GM12872 (cell line): ENCODE measurements around the gene PBX3.

Experiments
- CTCF ChIP-seq: IDR thresholded peaks from 3 replicates; pipeline ENCODE4 v1.5.1; 2011; ENCODE audit warnings: low read depth, mild to moderate bottlenecking, low read length, moderate library complexity; ENCODE audit not compliant: insufficient read depth

The PBX3 gene

GRCh38 chr9:125784286-125785049, 37.3 kb downstream of the PBX3 start:
- TF ChIP-seq CTCF = no peak

- TF ChIP-seq CTCF = no peak
Observed at GRCh38 chr9:125785248-125785751, 38.1 kb downstream of the PBX3 start.

GRCh38 chr9:125787715-125788114, 40.5 kb downstream of the PBX3 start:
- no peak for TF ChIP-seq CTCF

GRCh38 chr9:125789196-125789595, 42.0 kb downstream of the PBX3 start:
- 0 out of 3 replicates have a peak, but pooled peaks have one; percentile 19 for TF ChIP-seq CTCF

GRCh38 chr9:125794708-125795107, 47.5 kb downstream of the PBX3 start:
- no peak for TF ChIP-seq CTCF

GRCh38 chr9:125795970-125796596, 48.9 kb downstream of the PBX3 start:
- no peak for TF ChIP-seq CTCF

- no peak for TF ChIP-seq CTCF
Observed at GRCh38 chr9:125797930-125798329, 50.8 kb downstream of the PBX3 start.
